ENCODE measurements around the gene HAUS3. TPM values are rescaled to one million over a fixed set of nuclear protein-coding genes. Genes with fewer than 3 reads are reported as not detected.
"Not testable (repeated sequence)": the region's sequence is repeated elsewhere in the genome, so short reads cannot be mapped to it uniquely, and the experiment has no call there.

HAUS3 gene
- total RNA-seq, 1 experiment from 2014 or later, result 9.4 TPM

- in situ Hi-C loops (cut with HindIII; ENCODE audit: low pct_unique_long_range_greater_than_20kb, low sequenced_read_pairs), result no loop called here
- no peak for DNase-seq (ENCODE audit: low read depth, low spot score)
Observed at GRCh38 chr4:2280531-2281300, 38.8 kb upstream of the HAUS3 start.

GRCh38 chr4:2277956-2278355 lies 36.0 kb upstream of the HAUS3 start:
- DNase-seq (ENCODE audit: low read depth, low spot score), result no peak
- in situ Hi-C loops (cut with HindIII; ENCODE audit: low pct_unique_long_range_greater_than_20kb, low sequenced_read_pairs), result no loop called here

GRCh38 chr4:2276581-2277325 lies 34.8 kb upstream of the HAUS3 start:
- in situ Hi-C loops (cut with HindIII; ENCODE audit: low pct_unique_long_range_greater_than_20kb, low sequenced_read_pairs), result no loop called here
- no peak for DNase-seq (ENCODE audit: low read depth, low spot score)

GRCh38 chr4:2275546-2276251 lies 33.8 kb upstream of the HAUS3 start:
- DNase-seq (ENCODE audit: low read depth, low spot score), result no peak
- in situ Hi-C loops (cut with HindIII; ENCODE audit: low pct_unique_long_range_greater_than_20kb, low sequenced_read_pairs), result no loop called here

GRCh38 chr4:2275044-2275397 lies 33.1 kb upstream of the HAUS3 start:
- DNase-seq (ENCODE audit: low read depth, low spot score); in situ Hi-C loops (cut with HindIII; ENCODE audit: low pct_unique_long_range_greater_than_20kb, low sequenced_read_pairs): not testable (repeated sequence)

- DNase-seq (ENCODE audit: low read depth, low spot score), result no peak
- in situ Hi-C loops (cut with HindIII; ENCODE audit: low pct_unique_long_range_greater_than_20kb, low sequenced_read_pairs), result no loop called here
Observed at GRCh38 chr4:2274320-2275043, 32.6 kb upstream of the HAUS3 start.

GRCh38 chr4:2273657-2274319 lies 31.9 kb upstream of the HAUS3 start:
- in situ Hi-C loops (cut with HindIII; ENCODE audit: low pct_unique_long_range_greater_than_20kb, low sequenced_read_pairs), result no loop called here
- no peak for DNase-seq (ENCODE audit: low read depth, low spot score)

- DNase-seq (ENCODE audit: low read depth, low spot score), result no peak
- in situ Hi-C loops (cut with HindIII; ENCODE audit: low pct_unique_long_range_greater_than_20kb, low sequenced_read_pairs), result no loop called here
Observed at GRCh38 chr4:2273221-2273620, 31.3 kb upstream of the HAUS3 start.

- in situ Hi-C loops (cut with HindIII; ENCODE audit: low pct_unique_long_range_greater_than_20kb, low sequenced_read_pairs), result no loop called here
- DNase-seq (ENCODE audit: low read depth, low spot score), result no peak
Observed at GRCh38 chr4:2272828-2273120, 30.9 kb upstream of the HAUS3 start.

- in situ Hi-C loops (cut with HindIII; ENCODE audit: low pct_unique_long_range_greater_than_20kb, low sequenced_read_pairs), result no loop called here
- DNase-seq (ENCODE audit: low read depth, low spot score), result no peak
Observed at GRCh38 chr4:2272026-2272827, 30.3 kb upstream of the HAUS3 start.

GRCh38 chr4:2271279-2272025 lies 29.5 kb upstream of the HAUS3 start:
- in situ Hi-C loops (cut with HindIII; ENCODE audit: low pct_unique_long_range_greater_than_20kb, low sequenced_read_pairs), result no loop called here
- no peak for DNase-seq (ENCODE audit: low read depth, low spot score)

GRCh38 chr4:2270341-2271165 lies 28.6 kb upstream of the HAUS3 start:
- DNase-seq (ENCODE audit: low read depth, low spot score), result no peak
- in situ Hi-C loops (cut with HindIII; ENCODE audit: low pct_unique_long_range_greater_than_20kb, low sequenced_read_pairs), result no loop called here

GRCh38 chr4:2269618-2270163 lies 27.8 kb upstream of the HAUS3 start:
- in situ Hi-C loops (cut with HindIII; ENCODE audit: low pct_unique_long_range_greater_than_20kb, low sequenced_read_pairs), result no loop called here

GRCh38 chr4:2269206-2269531 lies 27.2 kb upstream of the HAUS3 start:
- in situ Hi-C loops (cut with HindIII; ENCODE audit: low pct_unique_long_range_greater_than_20kb, low sequenced_read_pairs), result no loop called here
- no peak for DNase-seq (ENCODE audit: low read depth, low spot score)

More at GRCh38 chr4:2269618-2270163, 27.8 kb upstream of the HAUS3 start:
- DNase-seq (ENCODE audit: low read depth, low spot score), result no peak

- no peak for DNase-seq (ENCODE audit: low read depth, low spot score)
- in situ Hi-C loops (cut with HindIII; ENCODE audit: low pct_unique_long_range_greater_than_20kb, low sequenced_read_pairs), result no loop called here
Observed at GRCh38 chr4:2268357-2269205, 26.7 kb upstream of the HAUS3 start.

Measured in SK-MEL-5 (cell line).